Central memory CD8-positive, alpha-beta T cell (primary cell): ENCODE results near the gene CCT2.
"Not testable (repeated sequence)": the region's sequence is repeated elsewhere in the genome, so short reads cannot be mapped to it uniquely, and the experiment has no call there.

Experiments used
- ATAC-seq: fragments of 150-1000 bp; cut with Tn5 transposase; replicated peaks from 2 replicates; pipeline ENCODE4 v1.10.0; 2022; ENCODE audit warnings: mild to moderate bottlenecking, moderate FRiP score, moderate number of reproducible peaks; ENCODE audit not compliant: poor library complexity, severe bottlenecking; ENCODE audit errors: extremely low read depth
- DNase-seq, 2 donors: peaks; one replicate each; pipeline ENCODE4 v3.0.0; 2021; ENCODE audit warnings: low spot score in 2 of 2
- H3K27ac Mint-ChIP-seq: one replicate; pipeline ENCODE4 v1.8.0; 2022; ENCODE audit warnings: low read depth, mild to moderate bottlenecking, moderate library complexity, mixed read lengths
- H3K27me3 Mint-ChIP-seq: one replicate; pipeline ENCODE4 v1.8.0; 2022; ENCODE audit warnings: mixed read lengths
- H3K36me3 Mint-ChIP-seq: one replicate; pipeline ENCODE4 v1.8.0; 2022; ENCODE audit warnings: mild to moderate bottlenecking, moderate library complexity, mixed read lengths; ENCODE audit not compliant: insufficient read depth
- H3K4me1 Mint-ChIP-seq: one replicate; pipeline ENCODE4 v1.8.0; 2022; ENCODE audit warnings: mixed read lengths
- H3K4me3 Mint-ChIP-seq: one replicate; pipeline ENCODE4 v1.8.0; 2022; ENCODE audit warnings: mild to moderate bottlenecking, moderate library complexity, mixed read lengths
- H3K9me3 Mint-ChIP-seq: one replicate; pipeline ENCODE4 v1.8.0; 2022; ENCODE audit warnings: mixed read lengths

The CCT2 gene

DNA sequence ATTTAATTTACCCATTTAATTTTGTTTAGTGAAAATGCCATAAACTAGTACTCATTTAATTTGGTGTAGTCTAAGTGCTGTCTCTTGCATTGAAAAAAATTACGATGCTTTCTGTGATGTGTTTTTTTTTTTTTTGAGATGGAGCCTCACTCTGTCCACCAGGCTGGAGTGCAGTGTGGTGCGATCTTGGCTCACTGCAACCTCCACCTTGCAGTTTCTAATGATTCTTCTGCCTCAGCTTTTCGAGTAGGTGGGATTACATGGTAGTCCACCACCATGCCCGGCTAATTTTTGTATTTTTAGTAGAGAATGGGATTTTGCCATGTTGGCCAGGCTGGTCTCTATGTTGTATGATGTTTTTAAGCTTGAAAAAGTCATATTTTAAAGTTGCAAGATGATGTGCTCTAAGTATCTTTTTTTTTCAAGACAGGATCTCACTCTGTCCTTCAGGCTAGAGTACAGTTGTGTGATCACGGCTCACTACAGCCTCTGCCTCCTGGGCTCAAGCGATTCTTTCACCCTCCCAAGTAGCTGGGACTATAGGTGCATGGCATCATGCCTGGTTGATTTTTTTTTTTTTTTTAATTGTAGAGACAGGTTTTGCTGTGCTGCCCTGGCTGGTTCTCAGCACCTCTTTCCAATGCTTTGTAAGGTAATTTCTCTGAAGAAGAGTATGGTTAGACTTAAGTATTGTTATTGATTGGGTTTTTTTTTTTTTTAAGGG, 16.9 kb downstream of the CCT2 start:
- Mint-ChIP-seq H3K4me3 (no peak overlapping the region), H3K27ac (no peak overlapping the region), H3K36me3 (peaks cover 40% of the 10 kb centered on the region), H3K9me3 (no peaks in the 10 kb centered on the region), H3K27me3 (no peaks in the 10 kb centered on the region), H3K4me1 (peaks cover 9% of the 10 kb centered on the region)
- no peak for ATAC-seq
- DNase-seq: no peak

DNA sequence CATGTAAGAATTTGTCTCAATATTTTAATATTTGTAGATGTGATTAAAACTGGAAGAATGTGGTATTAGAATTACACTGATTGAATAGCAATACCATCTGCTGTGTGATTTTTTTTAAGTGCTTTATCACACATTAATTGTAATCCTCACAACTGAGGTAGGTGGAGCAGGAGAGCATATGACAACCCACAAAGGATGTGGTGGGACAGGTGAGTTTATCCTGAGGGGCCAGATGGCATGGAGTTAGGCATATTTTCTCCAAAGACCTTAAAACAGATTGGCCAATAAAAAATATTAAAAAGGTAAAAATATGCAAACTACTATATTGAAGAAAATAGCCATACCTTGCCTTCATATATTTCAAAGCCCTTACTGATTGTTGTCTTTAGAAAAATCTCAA, 17.7 kb downstream of the CCT2 start:
- H3K27ac Mint-ChIP-seq: no peak overlapping the region
- H3K9me3 Mint-ChIP-seq: no peaks in the 10 kb centered on the region
- no peak for ATAC-seq
- H3K4me1 Mint-ChIP-seq: peaks cover 9% of the 10 kb centered on the region
- no peak overlapping the region for H3K4me3 Mint-ChIP-seq
- no peaks in the 10 kb centered on the region for H3K27me3 Mint-ChIP-seq
- DNase-seq: no peak
- H3K36me3 Mint-ChIP-seq: peaks cover 34% of the 10 kb centered on the region

GRCh38 chr12:69603556-69603955, 18.3 kb downstream of the CCT2 start:
- ATAC-seq, H3K27me3 Mint-ChIP-seq: not testable (repeated sequence)

GRCh38 chr12:69604275-69604674, 19.0 kb downstream of the CCT2 start:
- not testable (repeated sequence) for ATAC-seq, H3K27ac Mint-ChIP-seq, DNase-seq, H3K4me3 Mint-ChIP-seq, H3K9me3 Mint-ChIP-seq, H3K27me3 Mint-ChIP-seq
- peaks cover 26% of the 10 kb centered on the region for H3K36me3 Mint-ChIP-seq
- peaks cover 13% of the 10 kb centered on the region for H3K4me1 Mint-ChIP-seq

More at GRCh38 chr12:69603556-69603955, 18.3 kb downstream of the CCT2 start:
- H3K9me3 Mint-ChIP-seq, H3K4me1 Mint-ChIP-seq, H3K27ac Mint-ChIP-seq, H3K4me3 Mint-ChIP-seq, DNase-seq: not testable (repeated sequence)
- H3K36me3 Mint-ChIP-seq: peaks cover 31% of the 10 kb centered on the region

- DNase-seq (no peak), ATAC-seq (no peak)
- peaks cover 5% of the 10 kb centered on the region for H3K4me1 Mint-ChIP-seq
- no peak overlapping the region for H3K4me3 Mint-ChIP-seq
- no peaks in the 10 kb centered on the region for H3K9me3 Mint-ChIP-seq
- no peaks in the 10 kb centered on the region for H3K36me3 Mint-ChIP-seq
- no peaks in the 10 kb centered on the region for H3K27me3 Mint-ChIP-seq
- H3K27ac Mint-ChIP-seq: no peak overlapping the region
These were observed 22.9 kb downstream of the CCT2 start for GRCh38 chr12:69608114-69608513.

DNA sequence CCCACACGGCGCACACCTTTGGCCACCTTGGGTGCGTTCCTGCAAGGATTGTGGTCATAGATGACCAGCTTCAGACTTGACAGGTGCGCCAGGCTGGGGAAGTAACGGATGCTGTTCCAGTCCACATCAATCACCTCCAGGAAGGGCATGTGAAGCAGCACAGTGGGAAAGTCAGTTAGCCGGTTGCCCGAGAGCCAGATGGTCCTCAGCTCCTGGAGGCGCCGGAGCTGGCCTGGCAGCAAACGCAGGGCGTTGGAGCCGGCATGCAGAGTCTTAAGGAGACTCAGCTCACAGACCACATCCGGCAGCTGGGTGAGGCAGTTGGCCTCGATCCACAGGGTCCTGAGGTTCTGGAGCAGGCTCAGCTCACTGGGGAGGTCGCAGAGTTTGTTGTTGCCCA, 24.9 kb downstream of the CCT2 start:
- Mint-ChIP-seq H3K36me3 (no peaks in the 10 kb centered on the region), H3K4me1 (peaks cover 5% of the 10 kb centered on the region), H3K27ac (no peak overlapping the region), H3K4me3 (no peak overlapping the region), H3K27me3 (peaks cover 11% of the 10 kb centered on the region), H3K9me3 (no peaks in the 10 kb centered on the region)
- ATAC-seq (no peak), DNase-seq (no peak)

DNA sequence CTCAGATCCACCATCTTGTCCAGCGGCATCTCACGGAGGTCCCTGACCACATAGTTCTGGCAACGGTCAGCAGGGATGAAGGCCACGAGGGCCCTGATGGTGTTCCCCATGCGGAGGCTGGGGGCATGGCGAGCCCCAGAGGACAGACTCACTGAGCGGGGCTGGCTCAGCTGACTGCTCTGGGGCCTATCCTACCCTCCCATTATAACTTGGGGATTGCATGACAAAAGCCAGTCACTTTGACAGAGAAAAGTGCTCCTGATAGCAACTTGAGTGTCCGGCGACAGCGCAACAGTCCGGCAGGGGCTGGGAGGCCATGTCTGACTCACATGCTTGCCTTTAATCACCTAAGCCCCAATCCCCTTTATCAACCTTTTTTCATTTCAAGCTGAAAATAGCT, 25.5 kb downstream of the CCT2 start, which contains the start of gene LRRC10:
Gene LRRC10, minus strand, starts transcription at position 179 of the 400 bp plus-strand sequence. Its CDS starts 69 bp downstream, at position 110.
- DNase-seq: no peak
- Mint-ChIP-seq H3K27me3 (peaks cover 17% of the 10 kb centered on the region), H3K9me3 (no peaks in the 10 kb centered on the region), H3K4me3 (no peak within 1 kb of the TSS), H3K4me1 (peaks cover 5% of the 10 kb centered on the region), H3K36me3 (no peaks in the 10 kb centered on the region), H3K27ac (no peak within 1 kb of the TSS)
- no peak for ATAC-seq

DNA sequence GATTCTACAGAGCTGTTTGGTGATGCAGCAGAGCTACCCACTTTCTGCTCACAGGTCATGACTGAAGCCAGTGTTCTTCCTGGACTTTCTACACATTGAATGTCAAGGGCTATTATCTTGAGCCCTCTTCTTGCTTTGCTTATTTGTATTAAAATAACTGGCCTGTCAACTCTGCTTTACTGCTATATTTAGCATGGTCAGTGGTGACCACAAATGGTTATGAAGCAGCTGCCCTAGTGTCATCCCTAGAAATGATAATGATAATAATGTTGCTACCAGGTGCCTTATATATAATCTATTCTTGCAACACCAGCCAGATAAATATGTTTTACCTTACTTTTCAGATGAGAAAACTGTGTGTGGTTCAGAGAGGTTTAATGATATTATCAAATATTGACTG, 28.1 kb downstream of the CCT2 start:
- peaks cover 5% of the 10 kb centered on the region for H3K4me1 Mint-ChIP-seq
- no peaks in the 10 kb centered on the region for H3K9me3 Mint-ChIP-seq
- H3K4me3 Mint-ChIP-seq: no peak overlapping the region
- ATAC-seq (no peak), DNase-seq (no peak)
- H3K27ac Mint-ChIP-seq: no peak overlapping the region
- H3K27me3 Mint-ChIP-seq: peaks cover 42% of the 10 kb centered on the region
- H3K36me3 Mint-ChIP-seq: no peaks in the 10 kb centered on the region

- no peaks in the 10 kb centered on the region for H3K4me1 Mint-ChIP-seq
- H3K9me3 Mint-ChIP-seq: no peaks in the 10 kb centered on the region
- no peaks in the 10 kb centered on the region for H3K36me3 Mint-ChIP-seq
- DNase-seq (no peak), ATAC-seq (no peak)
- H3K27ac Mint-ChIP-seq: no peak overlapping the region
- no peak overlapping the region for H3K4me3 Mint-ChIP-seq
- peaks cover 52% of the 10 kb centered on the region for H3K27me3 Mint-ChIP-seq
These were observed 30.8 kb downstream of the CCT2 start for GRCh38 chr12:69616025-69616424.

DNA sequence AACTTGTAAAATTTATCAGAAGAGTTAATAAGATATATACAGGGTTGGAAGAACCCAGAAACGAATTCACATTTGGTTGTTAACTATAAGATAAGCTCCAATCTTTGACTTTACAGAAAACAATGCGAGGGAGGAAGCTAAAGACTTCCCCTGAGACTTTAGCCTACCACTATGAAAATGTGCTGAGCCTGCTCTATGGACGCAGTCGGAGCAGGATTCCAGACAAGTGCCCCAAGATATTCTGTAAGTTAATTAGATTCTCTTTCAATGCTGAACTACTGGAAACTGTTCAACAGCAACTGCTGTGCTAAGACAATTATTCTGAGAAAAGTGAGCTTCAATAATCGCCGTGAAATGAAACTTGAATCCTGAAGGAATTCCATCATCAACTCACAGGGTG, 33.8 kb downstream of the CCT2 start:
- DNase-seq (no peak), ATAC-seq (no peak)
- Mint-ChIP-seq H3K4me1 (no peaks in the 10 kb centered on the region), H3K36me3 (no peaks in the 10 kb centered on the region), H3K9me3 (no peaks in the 10 kb centered on the region), H3K4me3 (no peak overlapping the region), H3K27me3 (peaks cover 61% of the 10 kb centered on the region), H3K27ac (no peak overlapping the region)

- DNase-seq (no peak), ATAC-seq (no peak)
- no peak overlapping the region for H3K27ac Mint-ChIP-seq
- H3K4me1 Mint-ChIP-seq: no peaks in the 10 kb centered on the region
- no peaks in the 10 kb centered on the region for H3K36me3 Mint-ChIP-seq
- H3K4me3 Mint-ChIP-seq: no peak overlapping the region
- no peaks in the 10 kb centered on the region for H3K9me3 Mint-ChIP-seq
- H3K27me3 Mint-ChIP-seq: peaks cover 65% of the 10 kb centered on the region
These were observed 34.8 kb downstream of the CCT2 start for GRCh38 chr12:69620077-69620476.

- H3K9me3 Mint-ChIP-seq: no peaks in the 10 kb centered on the region
These were observed 35.7 kb downstream of the CCT2 start for GRCh38 chr12:69620921-69621320.

GRCh38 chr12:69621551-69621950, 36.3 kb downstream of the CCT2 start:
- H3K9me3 Mint-ChIP-seq: no peaks in the 10 kb centered on the region
- no peak overlapping the region for H3K4me3 Mint-ChIP-seq
- peaks cover 53% of the 10 kb centered on the region for H3K27me3 Mint-ChIP-seq

More at GRCh38 chr12:69620921-69621320, 35.7 kb downstream of the CCT2 start:
- DNase-seq (no peak), ATAC-seq (no peak)
- H3K4me3 Mint-ChIP-seq: no peak overlapping the region
- H3K36me3 Mint-ChIP-seq: no peaks in the 10 kb centered on the region
- H3K4me1 Mint-ChIP-seq: no peaks in the 10 kb centered on the region
- peaks cover 60% of the 10 kb centered on the region for H3K27me3 Mint-ChIP-seq
- no peak overlapping the region for H3K27ac Mint-ChIP-seq

More at GRCh38 chr12:69621551-69621950, 36.3 kb downstream of the CCT2 start:
- H3K4me1 Mint-ChIP-seq: no peaks in the 10 kb centered on the region
- no peak for ATAC-seq
- H3K36me3 Mint-ChIP-seq: no peaks in the 10 kb centered on the region
- no peak for DNase-seq
- H3K27ac Mint-ChIP-seq: no peak overlapping the region
